Uterus (tissue), 4 donors: ENCODE results near the gene LRWD1. TPM values are rescaled to one million over a fixed set of nuclear protein-coding genes. Genes with fewer than 3 reads are reported as not detected.

ENCODE experiments used
- DNase-seq, 2 donors: peaks; one replicate each; pipeline ENCODE4 v3.0.0-alpha.2; 2019 to 2020
- H3K27ac ChIP-seq, 2 donors: fragments of 200-600 bp; sonication (generic); 1 replicate in 1 of 2; 2 replicates in 1 of 2; pipeline ENCODE4 v1.5.1; 2016 to 2018
- H3K27me3 ChIP-seq, 2 donors: fragments of 200-600 bp; sonication (generic); one replicate each; pipeline ENCODE4 v1.5.1; 2018 to 2019; ENCODE audit warnings: control low read depth in 1 of 2
- H3K36me3 ChIP-seq, 2 donors: fragments of 200-600 bp; sonication (generic); one replicate each; pipeline ENCODE4 v1.5.1; 2019; ENCODE audit warnings: control low read depth in 1 of 2
- H3K4me1 ChIP-seq, 2 donors: fragments of 200-600 bp; sonication (generic); one replicate each; pipeline ENCODE4 v1.5.1; 2018 to 2019; ENCODE audit warnings: control low read depth in 1 of 2
- H3K4me3 ChIP-seq, 2 donors: fragments of 200-600 bp; sonication (generic); 1 replicate in 1 of 2; 2 replicates in 1 of 2; pipeline ENCODE4 v1.5.1; 2018 to 2019; ENCODE audit warnings: mild to moderate bottlenecking in 1 of 2
- H3K9me3 ChIP-seq, 2 donors: fragments of 200-600 bp; sonication (generic); one replicate each; pipeline ENCODE4 v1.5.1; 2019; ENCODE audit warnings: control low read depth in 1 of 2
- POLR2A ChIP-seq, 2 donors: fragments of 450-650 bp; IDR thresholded peaks; one replicate each; pipeline ENCODE4 v1.6.1; 2016; ENCODE audit warnings: antibody characterized with exemption in 2 of 2, mild to moderate bottlenecking in 1 of 2, moderate library complexity in 1 of 2
- intact Hi-C: fragments of 100-400 bp; cut with DNase I; formaldehyde crosslinking; loops from one replicate; pipeline ENCODE4 v1.15.1; 2023; ENCODE audit warnings: low total_unique reads
- total RNA-seq, 4 donors: library from RNA; depleted of rRNA in 3 of 4; stranded (reverse); fragments of >200 nt in 3 of 4; gene quantifications; one replicate each; pipeline versions ENCODE4 v1.1.0 to v1.2.4, GENCODE V29; 2014 to 2023
- TF ChIP-seq, protein P1 (sequence below), 4 experiments: fragments of 200-600 bp in 2 of 4; fragments of 450-650 bp in 2 of 4; sonication (generic) in 2 of 4; IDR thresholded peaks; one replicate each; pipeline ENCODE4 v1.5.1; 2016 to 2019; ENCODE audit warnings: antibody characterized with exemption in 4 of 4, mild to moderate bottlenecking in 2 of 4, moderate library complexity in 1 of 4
- donor health status: DM: yes; HTN: yes; CAD: no.

LRWD1 gene
- total RNA-seq, 4 donors from 2014 or later, result 16.7 to 25.6 (median 22.4) TPM

DNA sequence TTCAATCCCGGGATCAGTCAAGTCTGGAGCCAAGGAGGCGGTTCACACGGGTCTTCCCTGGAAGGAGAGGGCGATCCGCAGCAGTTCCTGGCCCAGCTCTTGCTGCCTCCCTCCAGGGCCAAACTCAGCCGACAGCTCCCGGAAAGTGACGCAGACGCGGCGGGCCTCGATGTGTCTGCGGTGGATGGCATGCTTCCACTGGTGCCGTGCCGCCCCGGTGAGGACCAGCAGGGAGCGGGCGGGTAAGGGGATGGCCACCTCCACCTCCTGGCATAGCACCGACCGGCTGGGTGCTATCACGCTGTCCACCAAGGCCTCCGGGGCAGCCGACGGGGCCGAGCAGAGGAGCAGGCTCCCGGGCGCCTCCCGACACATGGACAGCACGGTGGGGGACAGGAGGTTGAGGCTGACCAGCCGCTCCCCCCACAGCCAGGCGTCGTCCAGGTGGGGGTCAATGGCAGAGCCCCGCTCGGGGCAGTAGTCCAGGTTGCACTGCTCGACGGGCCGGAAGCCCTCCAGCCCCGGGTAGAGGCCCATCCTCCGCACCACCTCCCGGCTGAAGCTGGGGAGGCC lies 7.3 kb upstream of the LRWD1 start:
- no peaks in the 10 kb centered on the region for H3K27me3 ChIP-seq
- no peak overlapping the region for H3K4me3 ChIP-seq
- no peaks in the 10 kb centered on the region for H3K4me1 ChIP-seq
- H3K27ac ChIP-seq, result no peak overlapping the region
- H3K9me3 ChIP-seq, result no peaks in the 10 kb centered on the region
- TF ChIP-seq POLR2A (IDR thresholded peaks at IDR 0.05), result no peak
- TF ChIP-seq, protein P1, sequence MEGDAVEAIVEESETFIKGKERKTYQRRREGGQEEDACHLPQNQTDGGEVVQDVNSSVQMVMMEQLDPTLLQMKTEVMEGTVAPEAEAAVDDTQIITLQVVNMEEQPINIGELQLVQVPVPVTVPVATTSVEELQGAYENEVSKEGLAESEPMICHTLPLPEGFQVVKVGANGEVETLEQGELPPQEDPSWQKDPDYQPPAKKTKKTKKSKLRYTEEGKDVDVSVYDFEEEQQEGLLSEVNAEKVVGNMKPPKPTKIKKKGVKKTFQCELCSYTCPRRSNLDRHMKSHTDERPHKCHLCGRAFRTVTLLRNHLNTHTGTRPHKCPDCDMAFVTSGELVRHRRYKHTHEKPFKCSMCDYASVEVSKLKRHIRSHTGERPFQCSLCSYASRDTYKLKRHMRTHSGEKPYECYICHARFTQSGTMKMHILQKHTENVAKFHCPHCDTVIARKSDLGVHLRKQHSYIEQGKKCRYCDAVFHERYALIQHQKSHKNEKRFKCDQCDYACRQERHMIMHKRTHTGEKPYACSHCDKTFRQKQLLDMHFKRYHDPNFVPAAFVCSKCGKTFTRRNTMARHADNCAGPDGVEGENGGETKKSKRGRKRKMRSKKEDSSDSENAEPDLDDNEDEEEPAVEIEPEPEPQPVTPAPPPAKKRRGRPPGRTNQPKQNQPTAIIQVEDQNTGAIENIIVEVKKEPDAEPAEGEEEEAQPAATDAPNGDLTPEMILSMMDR (IDR thresholded peaks at IDR 0.05), result no peak
- intact Hi-C loops, result no loop called here
- H3K36me3 ChIP-seq, result no peaks in the 10 kb centered on the region
- DNase-seq, result no peak

- H3K36me3 ChIP-seq, result no peaks in the 10 kb centered on the region
- no peaks in the 10 kb centered on the region for H3K9me3 ChIP-seq
- no peak overlapping the region for H3K4me3 ChIP-seq
- no peaks in the 10 kb centered on the region for H3K27me3 ChIP-seq
- no peak for DNase-seq
- no peak for TF ChIP-seq POLR2A (IDR thresholded peaks at IDR 0.05)
- TF ChIP-seq, protein P1 (IDR thresholded peaks at IDR 0.05), result no peak
- intact Hi-C loops, result no loop called here
- H3K27ac ChIP-seq, result no peak overlapping the region
- H3K4me1 ChIP-seq, result peaks cover 6% of the 10 kb centered on the region in 2 donors
Observed at GRCh38 chr7:102459221-102459844, 5.5 kb upstream of the LRWD1 start.

- no peaks in the 10 kb centered on the region for H3K36me3 ChIP-seq
- TF ChIP-seq POLR2A (IDR thresholded peaks at IDR 0.05), result no peak
- TF ChIP-seq, protein P1 (IDR thresholded peaks at IDR 0.05), result no peak
- H3K4me3 ChIP-seq, result no peak overlapping the region
- H3K27me3 ChIP-seq, result no peaks in the 10 kb centered on the region
- no peak for DNase-seq
- intact Hi-C loops, result no loop called here
- peaks cover 6% of the 10 kb centered on the region in 2 donors for H3K4me1 ChIP-seq
- H3K9me3 ChIP-seq, result no peaks in the 10 kb centered on the region
- H3K27ac ChIP-seq, result no peak overlapping the region
Observed at GRCh38 chr7:102460467-102460866, 4.3 kb upstream of the LRWD1 start.

DNA sequence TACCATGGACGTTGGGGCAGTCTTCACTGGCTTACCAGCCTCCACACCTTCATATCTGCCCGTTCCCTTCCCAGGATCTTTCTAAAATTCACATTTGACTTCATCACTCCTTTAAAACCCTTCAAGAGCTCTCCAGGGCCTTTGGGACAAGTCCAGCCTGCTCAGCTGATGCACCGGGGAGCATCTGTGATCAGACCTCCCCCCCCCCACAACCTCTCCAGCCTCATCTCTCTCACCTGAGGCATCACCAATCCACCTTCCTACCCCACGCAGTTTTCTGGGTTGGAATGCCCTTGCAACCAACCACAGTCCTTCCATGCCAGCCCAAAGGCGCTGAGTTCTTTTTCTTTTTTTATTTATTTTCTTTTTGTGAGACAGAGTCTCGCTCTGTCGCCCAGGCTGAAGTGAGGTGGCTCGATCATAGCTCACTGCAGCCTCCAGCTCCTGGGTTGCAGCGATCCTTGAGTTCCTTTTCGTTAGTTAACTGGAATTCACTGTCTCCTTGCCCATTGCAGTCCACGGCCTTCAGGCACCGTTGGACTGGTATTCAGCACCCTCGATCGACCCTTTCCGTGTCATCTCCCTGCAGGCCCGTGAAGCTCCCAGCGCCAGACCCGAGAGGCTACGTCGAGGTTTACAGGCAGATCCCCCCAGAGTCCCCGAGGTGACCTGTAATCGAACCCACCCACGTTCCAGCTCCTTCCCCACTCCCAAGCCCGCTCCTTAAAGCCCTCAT lies 775 bp upstream of the LRWD1 start:
- no peaks in the 10 kb centered on the region for H3K9me3 ChIP-seq
- no peaks in the 10 kb centered on the region for H3K27me3 ChIP-seq
- no peak for TF ChIP-seq POLR2A (IDR thresholded peaks at IDR 0.05)
- TF ChIP-seq, protein P1 (IDR thresholded peaks at IDR 0.05), result no peak
- peaks cover 6 to 11% of the 10 kb centered on the region in 2 donors for H3K4me1 ChIP-seq
- intact Hi-C loops, result no loop called here
- no peaks in the 10 kb centered on the region for H3K36me3 ChIP-seq
- H3K27ac ChIP-seq, result peak overlapping the region; percentile 74 to 75
- DNase-seq, result no peak
- peak overlapping the region; percentile 81 to 92 for H3K4me3 ChIP-seq

- TF ChIP-seq, protein P1 (IDR thresholded peaks at IDR 0.05), result no peak
- TF ChIP-seq POLR2A (IDR thresholded peaks at IDR 0.05), result no peak
- Histone ChIP-seq H3K27ac (no peak overlapping the region), H3K36me3 (no peaks in the 10 kb centered on the region), H3K9me3 (no peaks in the 10 kb centered on the region), H3K4me1 (peaks cover 6 to 11% of the 10 kb centered on the region in 2 donors), H3K27me3 (no peaks in the 10 kb centered on the region), H3K4me3 (no peak overlapping the region)
- DNase-seq, result no peak
- intact Hi-C loops, result no loop called here
Observed at GRCh38 chr7:102466097-102466496, 1.3 kb downstream of the LRWD1 start.
